ENCODE results near the gene RNF31. TPM values are rescaled to one million over a fixed set of nuclear protein-coding genes. Genes with fewer than 3 reads are reported as not detected.

Gene RNF31
- total and polyA plus RNA-seq, 2 donors (not counting 3 experiments of a cell fraction or from before 2014, with no cell fraction given): 32.3 to 69.7 TPM

GRCh38 chr14:24159777-24160498 lies 12.6 kb downstream of the RNF31 start:
- no TSS peak for BruUV-seq (replicated peaks)
- CTCF ChIA-PET: interaction anchor here (1.3 to 3.4 kb wide), 9 partner anchors 10 to 112 kb away, joined by 3 to 63 read pairs (median 12); partner anchors contain the start of genes EMC9, PSME1, PSME2 and RABGGTA

More at GRCh38 chr14:24159777-24160498, 12.6 kb downstream of the RNF31 start:
- H3K27me3 ChIP-seq (ENCODE audit: control insufficient read depth in 2 of 2, insufficient read depth in 2 of 2, low read length in 2 of 2): no peaks in the 10 kb centered on the region
- FAIRE-seq (no peak), DNase-seq (ENCODE audit: low read depth, low spot score) (no peak)
- intact Hi-C loops (cut with micrococcal nuclease): loop anchor here (2.0 kb wide), 3 partner anchors 29 to 145 kb away; partner anchors contain the start of gene IPO4
- H4K20me1 ChIP-seq (replicated peaks; ENCODE audit: control insufficient read depth, extremely low read depth, insufficient read depth, low read length): no peaks in the 10 kb centered on the region
- H3K27ac ChIP-seq (ENCODE audit: insufficient read depth, low read depth, low read length): no peak overlapping the region
- no peak overlapping the region for H3K4me2 ChIP-seq (ENCODE audit: insufficient read depth, low read length)
- TF ChIP-seq POLR2A (IDR thresholded peaks at IDR 0.05; ENCODE audit: low read depth, low read length) (no peak), MAX (IDR thresholded peaks at IDR 0.05; ENCODE audit: insufficient read depth, insufficient read length) (no peak), FOS (IDR thresholded peaks at IDR 0.05; ENCODE audit: borderline replicate concordance, insufficient read depth, low read length) (no peak), CTCF (IDR thresholded peaks at IDR 0.05; ENCODE audit: extremely low read depth in 1 of 2, insufficient read depth in 1 of 2, low read depth in 1 of 2, low read length in 2 of 2) (no peak), JUN (IDR thresholded peaks at IDR 0.05; ENCODE audit: borderline replicate concordance, insufficient read depth, insufficient read length, low read depth) (no peak), MYC (IDR thresholded peaks at IDR 0.05; ENCODE audit: low read depth, low read length) (no peak), EZH2 (IDR thresholded peaks at IDR 0.05; ENCODE audit: borderline replicate concordance, low read depth, low read length, severe bottlenecking) (no peak), GATA2 (IDR thresholded peaks at IDR 0.05; ENCODE audit: insufficient read depth, insufficient read length, low read depth, low read length) (no peak), POLR2AphosphoS5 (IDR thresholded peaks at IDR 0.05; ENCODE audit: insufficient read depth, low read depth, low read length) (no peak)
- dilution Hi-C loops (cut with MboI; ENCODE audit: extremely low pct_ligation_motif_present, low sequenced_read_pairs): no loop called here
- no peaks in the 10 kb centered on the region for H3K9me3 ChIP-seq (replicated peaks; ENCODE audit: control insufficient read depth, insufficient read depth, low read length)
- H2AFZ ChIP-seq (ENCODE audit: low read depth, low read length): no peak overlapping the region
- peaks cover 30 to 58% of the 10 kb centered on the region in 2 experiments for H3K36me3 ChIP-seq (ENCODE audit: control insufficient read depth in 2 of 2, extremely low read depth in 1 of 2, insufficient read depth in 2 of 2, low read length in 2 of 2)
- peaks cover 16% of the 10 kb centered on the region for H3K4me1 ChIP-seq (ENCODE audit: control insufficient read depth, extremely low read depth, insufficient read depth, low read length)
- no peak overlapping the region for H3K4me3 ChIP-seq (replicated peaks in 1 of 3; ENCODE audit: insufficient read depth in 1 of 3, low read depth in 1 of 3, low read length in 3 of 3)
- H3K79me2 ChIP-seq (ENCODE audit: control insufficient read depth, insufficient read depth, low read length): peaks cover 9% of the 10 kb centered on the region
- no peaks in the 10 kb centered on the region for H3K9me1 ChIP-seq (replicated peaks; ENCODE audit: control insufficient read depth, extremely low read depth, insufficient read depth, low read length)
- H3K9ac ChIP-seq (replicated peaks; ENCODE audit: extremely low read depth, insufficient read depth, low read length): no peak overlapping the region
- POLR2A ChIA-PET: interaction anchor here (1.0 kb wide), 1 partner anchor 25 kb away, joined by 3 read pairs; no protein-coding TSS in a partner anchor
